ENCODE results near the gene BUD13.
A peak's percentile ranks its signal among the peaks of the same experiment; 100 is the strongest.
"Not testable (repeated sequence)": the region's sequence is repeated elsewhere in the genome, so short reads cannot be mapped to it uniquely, and the experiment has no call there.

BUD13 gene

GRCh38 chr11:116792144-116792868 lies 19.5 kb upstream of the BUD13 start:
- DNase-seq, result no peak

GRCh38 chr11:116791813-116792143 lies 19.0 kb upstream of the BUD13 start, which contains the start of gene APOA5:
APOA5 (minus strand) TSS chr11:116791879; CDS start chr11:116791860, 19 bp downstream.
- DNase-seq, result no peak

GRCh38 chr11:116791002-116791812 lies 18.4 kb upstream of the BUD13 start:
- DNase-seq, result peak; percentile 65

GRCh38 chr11:116790167-116791001 lies 17.6 kb upstream of the BUD13 start:
- no peak for DNase-seq

GRCh38 chr11:116788975-116789374 lies 16.2 kb upstream of the BUD13 start:
- DNase-seq, result no peak

- no peak for DNase-seq
These were observed 15.7 kb upstream of the BUD13 start for GRCh38 chr11:116788534-116788933.

GRCh38 chr11:116787786-116788486 lies 15.1 kb upstream of the BUD13 start, which contains the start of gene ZPR1:
ZPR1 (minus strand) TSS chr11:116788023; CDS start chr11:116787990, 33 bp downstream.
- DNase-seq, result peak; percentile 79

GRCh38 chr11:116787436-116787785 lies 14.6 kb upstream of the BUD13 start:
- DNase-seq, result no peak

GRCh38 chr11:116786966-116787365 lies 14.2 kb upstream of the BUD13 start:
- no peak for DNase-seq

- DNase-seq, result no peak
These were observed 13.5 kb upstream of the BUD13 start for GRCh38 chr11:116786326-116786725.

- DNase-seq, result no peak
These were observed 9.9 kb upstream of the BUD13 start for GRCh38 chr11:116782728-116783127.

GRCh38 chr11:116778556-116778955 lies 5.8 kb upstream of the BUD13 start:
- no peak for DNase-seq

GRCh38 chr11:116777056-116777455 lies 4.3 kb upstream of the BUD13 start:
- no peak for DNase-seq

- DNase-seq, result no peak
These were observed 3.8 kb upstream of the BUD13 start for GRCh38 chr11:116776522-116776984.

- DNase-seq, result no peak
These were observed 3.2 kb upstream of the BUD13 start for GRCh38 chr11:116775975-116776374.

GRCh38 chr11:116774661-116775060 lies 1.9 kb upstream of the BUD13 start:
- no peak for DNase-seq

GRCh38 chr11:116773203-116774097 lies 663 bp upstream of the BUD13 start:
- DNase-seq, result no peak

GRCh38 chr11:116771935-116772334 lies 852 bp downstream of the BUD13 start:
- no peak for DNase-seq

- no peak for DNase-seq
These were observed 10.7 kb downstream of the BUD13 start for GRCh38 chr11:116762132-116762531.

GRCh38 chr11:116756044-116756443 lies 16.7 kb downstream of the BUD13 start:
- DNase-seq, result not testable (repeated sequence)

- no peak for DNase-seq
These were observed 22.6 kb downstream of the BUD13 start for GRCh38 chr11:116750070-116750718.

All from activated T-cell treated with anti-CD3 and anti-CD28 coated beads for 4 hours (primary cell).